GM21825 (cell line): Measurements from ENCODE around the gene VAMP3.
A peak's percentile ranks its signal among the peaks of the same experiment; 100 is the strongest.

Experiments used
- ATAC-seq: cut with Tn5 transposase; IDR thresholded peaks from one replicate; pipeline ENCODE4 v1.9.1; 2021; ENCODE audit warnings: mild to moderate bottlenecking, moderate library complexity; ENCODE audit not compliant: unreplicated experiment

The VAMP3 gene

GRCh38 chr1:7770997-7771822 is at the start of gene VAMP3:
TSS of gene VAMP3 (plus strand) at chr1:7771296. CDS start at chr1:7771384, 88 bp downstream.
- ATAC-seq, result peak; percentile 76

GRCh38 chr1:7721940-7722669 is 49.0 kb upstream of the VAMP3 start:
- no peak for ATAC-seq

- ATAC-seq, result no peak
Observed at GRCh38 chr1:7722670-7723012, 48.5 kb upstream of the VAMP3 start.

- no peak for ATAC-seq
Observed at GRCh38 chr1:7726623-7727022, 44.5 kb upstream of the VAMP3 start.

GRCh38 chr1:7727809-7728471 is 43.2 kb upstream of the VAMP3 start:
- ATAC-seq, result no peak

- ATAC-seq, result no peak
Observed at GRCh38 chr1:7729761-7730160, 41.3 kb upstream of the VAMP3 start.

- no peak for ATAC-seq
Observed at GRCh38 chr1:7732331-7732730, 38.8 kb upstream of the VAMP3 start.

- ATAC-seq, result no peak
Observed at GRCh38 chr1:7733276-7733675, 37.8 kb upstream of the VAMP3 start.

GRCh38 chr1:7738044-7738443 is 33.1 kb upstream of the VAMP3 start:
- no peak for ATAC-seq

GRCh38 chr1:7743346-7743745 is 27.8 kb upstream of the VAMP3 start:
- no peak for ATAC-seq

- no peak for ATAC-seq
Observed at GRCh38 chr1:7744882-7745281, 26.2 kb upstream of the VAMP3 start.

GRCh38 chr1:7745783-7746182 is 25.3 kb upstream of the VAMP3 start:
- no peak for ATAC-seq

GRCh38 chr1:7747605-7748004 is 23.5 kb upstream of the VAMP3 start:
- no peak for ATAC-seq

GRCh38 chr1:7749126-7749525 is 22.0 kb upstream of the VAMP3 start:
- no peak for ATAC-seq

- ATAC-seq, result no peak
Observed at GRCh38 chr1:7751174-7751573, 19.9 kb upstream of the VAMP3 start.

GRCh38 chr1:7752512-7753417 is 18.3 kb upstream of the VAMP3 start:
- ATAC-seq, result no peak

- no peak for ATAC-seq
Observed at GRCh38 chr1:7753641-7754040, 17.5 kb upstream of the VAMP3 start.

- no peak for ATAC-seq
Observed at GRCh38 chr1:7754234-7754633, 16.9 kb upstream of the VAMP3 start.

- ATAC-seq, result no peak
Observed at GRCh38 chr1:7755448-7755847, 15.6 kb upstream of the VAMP3 start.

- ATAC-seq, result no peak
Observed at GRCh38 chr1:7760245-7760644, 10.9 kb upstream of the VAMP3 start.

GRCh38 chr1:7761103-7761502 is 10.0 kb upstream of the VAMP3 start:
- ATAC-seq, result no peak
